Right cardiac atrium (tissue), 5 donors: Measurements from ENCODE around the gene GRM5. TPM values are rescaled to one million over a fixed set of nuclear protein-coding genes. Genes with fewer than 3 reads are reported as not detected.
"Not testable (repeated sequence)": the region's sequence is repeated elsewhere in the genome, so short reads cannot be mapped to it uniquely, and the experiment has no call there.

ENCODE experiments used
- ATAC-seq, 2 donors: fragments of 200-7000 bp; cut with Tn5 transposase; one replicate each; pipeline versions ENCODE4 v1.8.0 to v1.9.1; 2020; ENCODE audit warnings: moderate library complexity in 2 of 2, mild to moderate bottlenecking in 1 of 2
- DNase-seq, 3 donors: peaks; one replicate each; pipeline ENCODE4 v3.0.0-alpha.2; 2020
- H3K27ac ChIP-seq: one replicate; pipeline ENCODE4 v1.5.1; 2013; ENCODE audit warnings: mild to moderate bottlenecking, low read length, control low read depth, moderate library complexity
- H3K27me3 ChIP-seq: one replicate; pipeline ENCODE4 v1.6.1; 2013; ENCODE audit not compliant: control insufficient read depth, insufficient read depth
- H3K4me1 ChIP-seq: one replicate; pipeline ENCODE4 v1.6.1; 2013; ENCODE audit warnings: low read length; ENCODE audit not compliant: control insufficient read depth, insufficient read depth
- H3K4me3 ChIP-seq: one replicate; pipeline ENCODE4 v1.5.1; 2013; ENCODE audit warnings: low read length, control low read depth
- H3K9me3 ChIP-seq: one replicate; pipeline ENCODE4 v1.6.1; 2013; ENCODE audit warnings: low read length; ENCODE audit not compliant: control insufficient read depth
- WGBS: extraction: QIAGEN DNeasy Blood & Tissue Kit; methylation state at CpG from one replicate; pipeline ENCODE4 v1.1.7; 2013; 5-methylcytosine and 5-hydroxymethylcytosine counted together
- intact Hi-C, 4 donors: fragments of 100-400 bp; cut with DNase I; formaldehyde crosslinking; loops; one replicate each; pipeline versions ENCODE4 v1.11.0 to v1.14.0; 2022 to 2023
- polyA plus RNA-seq: library from polyadenylated mRNA; stranded (reverse); fragments of 200-250 nt; gene quantifications from one replicate; pipeline ENCODE4 v1.2.3, GENCODE V29; 2013
- total RNA-seq, 4 donors: library from RNA; stranded (reverse); fragmentation: NEBNext Ultra II Directional; extraction: Animal tissue kit (Norgen Biotek cat#: 25700); gene quantifications; one replicate each; pipeline ENCODE4 v1.2.1, GENCODE V29; 2021
- donor health status: healthy with polysubstance abuse.
- donor health status: DM: no; HTN: yes; CAD: no.
- donor health status: DM: no; HTN: no; CAD: no.
- donor health status: DM: no; HTN: yes; CAD: no; lungs with severe emphysema.
- donor health status: DM: yes; HTN: yes; CAD: no.

The GRM5 gene
- total and polyA plus RNA-seq, 5 donors = 0.02 to 0.45 TPM; not detected in 3

GRCh38 chr11:89052220-89052619 is 13.6 kb downstream of the GRM5 start:
- no peak overlapping the region for H3K4me3 ChIP-seq
- no peak overlapping the region for H3K27ac ChIP-seq
- DNase-seq (no peak), ATAC-seq (no peak)
- WGBS = 69% methylated on average over 4 of the region's 4 CpGs
- no peaks in the 10 kb centered on the region for H3K9me3 ChIP-seq
- no peaks in the 10 kb centered on the region for H3K27me3 ChIP-seq
- intact Hi-C loops = no loop called here
- H3K4me1 ChIP-seq = no peaks in the 10 kb centered on the region

- H3K4me1 ChIP-seq, H3K9me3 ChIP-seq, DNase-seq, H3K27me3 ChIP-seq, H3K4me3 ChIP-seq, ATAC-seq, H3K27ac ChIP-seq, intact Hi-C loops: not testable (repeated sequence)
- 86% methylated on average over 4 of the region's 4 CpGs for whole genome bisulfite sequencing
These were observed 18.6 kb downstream of the GRM5 start for GRCh38 chr11:89047159-89047558.

- intact Hi-C loops, H3K27ac ChIP-seq, ATAC-seq, H3K4me1 ChIP-seq, DNase-seq, H3K9me3 ChIP-seq, H3K27me3 ChIP-seq, H3K4me3 ChIP-seq: not testable (repeated sequence)
- 74% methylated on average over 6 of the region's 6 CpGs for WGBS
These were observed 21.8 kb downstream of the GRM5 start for GRCh38 chr11:89043861-89044588.

GRCh38 chr11:89029671-89030070 is 36.1 kb downstream of the GRM5 start:
- 80% methylated on average over 2 of the region's 2 CpGs for WGBS
- intact Hi-C loops, H3K27ac ChIP-seq, H3K9me3 ChIP-seq, ATAC-seq, H3K4me1 ChIP-seq, H3K27me3 ChIP-seq, DNase-seq, H3K4me3 ChIP-seq: not testable (repeated sequence)

GRCh38 chr11:89021339-89021738 is 44.4 kb downstream of the GRM5 start:
- Histone ChIP-seq H3K4me3 (no peak overlapping the region), H3K27me3 (no peaks in the 10 kb centered on the region), H3K4me1 (no peaks in the 10 kb centered on the region), H3K9me3 (no peaks in the 10 kb centered on the region), H3K27ac (no peak overlapping the region)
- WGBS = 58% methylated on average over 2 of the region's 2 CpGs
- intact Hi-C loops = no loop called here
- no peak for DNase-seq
- ATAC-seq = no peak

- H3K4me3 ChIP-seq, ATAC-seq, H3K4me1 ChIP-seq, H3K27me3 ChIP-seq, intact Hi-C loops, H3K9me3 ChIP-seq, H3K27ac ChIP-seq, DNase-seq: not testable (repeated sequence)
These were observed 45.8 kb downstream of the GRM5 start for GRCh38 chr11:89019827-89020547.

GRCh38 chr11:89016214-89016613 is 49.6 kb downstream of the GRM5 start:
- H3K9me3 ChIP-seq = no peaks in the 10 kb centered on the region
- intact Hi-C loops = no loop called here
- no peaks in the 10 kb centered on the region for H3K4me1 ChIP-seq
- H3K27me3 ChIP-seq = no peaks in the 10 kb centered on the region
- ATAC-seq (no peak), DNase-seq (no peak)
- no peak overlapping the region for H3K27ac ChIP-seq
- no peak overlapping the region for H3K4me3 ChIP-seq

- no peak for DNase-seq
- Histone ChIP-seq H3K9me3 (no peaks in the 10 kb centered on the region), H3K27ac (no peak overlapping the region), H3K4me3 (no peak overlapping the region), H3K27me3 (no peaks in the 10 kb centered on the region), H3K4me1 (no peaks in the 10 kb centered on the region)
- WGBS = 33% methylated on average over 1 of the region's 1 CpG
- no peak for ATAC-seq
- intact Hi-C loops = no loop called here
These were observed 50.2 kb downstream of the GRM5 start for GRCh38 chr11:89015614-89016013.

- intact Hi-C loops, H3K4me3 ChIP-seq, H3K9me3 ChIP-seq, DNase-seq, H3K27ac ChIP-seq, H3K27me3 ChIP-seq, H3K4me1 ChIP-seq, ATAC-seq: not testable (repeated sequence)
These were observed 64.9 kb downstream of the GRM5 start for GRCh38 chr11:89000852-89001251.

GRCh38 chr11:88979641-88980040 is 86.1 kb downstream of the GRM5 start:
- Histone ChIP-seq H3K4me1 (no peaks in the 10 kb centered on the region), H3K27me3 (no peaks in the 10 kb centered on the region), H3K4me3 (no peak overlapping the region), H3K27ac (no peak overlapping the region), H3K9me3 (no peaks in the 10 kb centered on the region)
- WGBS = 68% methylated on average over 2 of the region's 2 CpGs
- intact Hi-C loops = no loop called here
- ATAC-seq (no peak), DNase-seq (no peak)

GRCh38 chr11:88978992-88979391 is 86.8 kb downstream of the GRM5 start:
- WGBS = 91% methylated on average over 3 of the region's 3 CpGs
- DNase-seq, H3K27me3 ChIP-seq, H3K4me3 ChIP-seq, H3K9me3 ChIP-seq, H3K4me1 ChIP-seq, intact Hi-C loops, H3K27ac ChIP-seq, ATAC-seq: not testable (repeated sequence)
